Brain microvascular endothelial cell (primary cell): ENCODE results near the gene P3H4.
A peak's percentile ranks its signal among the peaks of the same experiment; 100 is the strongest.

ENCODE experiments used
- DNase-seq: peaks from one replicate; pipeline ENCODE4 v3.0.0-alpha.2; 2020
- H3K27ac ChIP-seq: fragments of 250-450 bp; sonication (Bioruptor Pico); 2 replicates; pipeline ENCODE4 v1.5.1; 2020; ENCODE audit warnings: mild to moderate bottlenecking, moderate library complexity
- H3K27me3 ChIP-seq: fragments of 250-450 bp; sonication (Bioruptor Pico); replicated peaks from 2 replicates; pipeline ENCODE4 v1.5.1; 2020; ENCODE audit warnings: mild to moderate bottlenecking
- H3K36me3 ChIP-seq: fragments of 250-450 bp; sonication (Bioruptor Pico); replicated peaks from 2 replicates; pipeline ENCODE4 v1.5.1; 2020; ENCODE audit warnings: mild to moderate bottlenecking
- H3K4me3 ChIP-seq: 2 replicates; pipeline ENCODE4 v1.5.1; 2011; ENCODE audit warnings: low read depth, mild to moderate bottlenecking, control low read depth, low read length, moderate library complexity
- in situ Hi-C: cut with HindIII; loops from 2 replicates; pipeline ENCODE4 v1.10.0; 2017; ENCODE audit warnings: low sequenced_read_pairs, low pct_ligation_motif_present
- TF ChIP-seq, protein P1 (sequence below): IDR thresholded peaks from 2 replicates; pipeline ENCODE4 v1.5.1; 2011; ENCODE audit warnings: low read depth, mild to moderate bottlenecking, moderate library complexity, low read length, control low read depth, inconsistent platforms; ENCODE audit errors: missing control alignments

Gene P3H4

DNA sequence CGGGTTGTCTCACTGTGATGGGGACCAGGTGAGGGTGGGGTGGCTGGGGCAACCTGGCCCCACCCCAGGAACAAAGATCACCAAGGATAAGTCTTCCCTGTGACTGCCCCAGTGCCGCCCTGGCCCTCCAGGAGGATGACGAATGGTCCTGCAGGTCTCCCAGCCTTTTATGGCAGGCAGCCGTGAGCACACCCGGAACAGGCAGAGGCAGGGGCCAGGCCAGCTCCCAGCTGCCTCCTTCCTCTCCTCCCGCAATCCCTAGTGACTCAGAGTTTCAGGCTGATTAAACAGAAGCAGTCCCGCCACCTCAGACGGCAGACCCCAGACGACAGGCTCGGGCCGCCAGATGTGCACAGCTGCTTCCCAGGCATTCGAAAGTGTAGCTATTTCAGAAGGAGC is 38.6 kb downstream of the P3H4 start:
- TF ChIP-seq, protein P1, sequence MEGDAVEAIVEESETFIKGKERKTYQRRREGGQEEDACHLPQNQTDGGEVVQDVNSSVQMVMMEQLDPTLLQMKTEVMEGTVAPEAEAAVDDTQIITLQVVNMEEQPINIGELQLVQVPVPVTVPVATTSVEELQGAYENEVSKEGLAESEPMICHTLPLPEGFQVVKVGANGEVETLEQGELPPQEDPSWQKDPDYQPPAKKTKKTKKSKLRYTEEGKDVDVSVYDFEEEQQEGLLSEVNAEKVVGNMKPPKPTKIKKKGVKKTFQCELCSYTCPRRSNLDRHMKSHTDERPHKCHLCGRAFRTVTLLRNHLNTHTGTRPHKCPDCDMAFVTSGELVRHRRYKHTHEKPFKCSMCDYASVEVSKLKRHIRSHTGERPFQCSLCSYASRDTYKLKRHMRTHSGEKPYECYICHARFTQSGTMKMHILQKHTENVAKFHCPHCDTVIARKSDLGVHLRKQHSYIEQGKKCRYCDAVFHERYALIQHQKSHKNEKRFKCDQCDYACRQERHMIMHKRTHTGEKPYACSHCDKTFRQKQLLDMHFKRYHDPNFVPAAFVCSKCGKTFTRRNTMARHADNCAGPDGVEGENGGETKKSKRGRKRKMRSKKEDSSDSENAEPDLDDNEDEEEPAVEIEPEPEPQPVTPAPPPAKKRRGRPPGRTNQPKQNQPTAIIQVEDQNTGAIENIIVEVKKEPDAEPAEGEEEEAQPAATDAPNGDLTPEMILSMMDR = no peak
- Histone ChIP-seq H3K27me3 (no peaks in the 10 kb centered on the region), H3K27ac (peak overlapping the region; percentile 51), H3K4me3 (no peak overlapping the region), H3K36me3 (peaks cover 47% of the 10 kb centered on the region)
- DNase-seq = peak; percentile 91
- in situ Hi-C loops = no loop called here

DNA sequence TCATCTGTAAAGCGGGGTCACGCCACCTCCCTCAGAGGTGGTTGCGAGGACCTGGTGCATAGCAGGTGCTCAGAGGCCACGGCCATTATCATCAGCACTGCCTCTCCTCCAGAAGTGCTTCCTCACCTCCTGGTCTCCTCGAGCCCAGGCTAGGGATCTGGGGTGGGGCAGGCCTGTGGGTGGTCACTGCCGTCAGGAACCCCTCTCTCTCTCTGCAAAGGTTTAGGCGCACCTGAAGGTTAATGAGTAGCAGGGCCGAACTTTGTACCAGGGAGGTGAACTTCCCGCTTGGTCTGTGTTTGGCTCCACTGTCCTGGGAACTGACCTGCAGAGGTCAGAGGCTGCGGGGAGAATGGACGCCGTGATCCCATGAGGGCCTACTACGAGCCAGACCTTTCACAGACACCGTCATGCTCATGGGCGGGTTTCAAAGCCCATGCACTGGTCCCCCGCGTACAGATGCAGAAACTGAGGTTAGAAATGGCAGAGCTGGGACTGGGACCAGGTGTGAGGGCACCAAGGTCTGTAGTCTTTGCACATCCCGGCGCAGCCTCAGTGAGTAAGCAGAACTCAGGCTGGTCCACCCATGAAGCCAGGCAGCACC is 39.1 kb downstream of the P3H4 start:
- DNase-seq = no peak
- peaks cover 52% of the 10 kb centered on the region for H3K36me3 ChIP-seq
- TF ChIP-seq, protein P1 = no peak
- no peak overlapping the region for H3K4me3 ChIP-seq
- H3K27me3 ChIP-seq = no peaks in the 10 kb centered on the region
- peak overlapping the region; percentile 51 for H3K27ac ChIP-seq
- in situ Hi-C loops = no loop called here

DNA sequence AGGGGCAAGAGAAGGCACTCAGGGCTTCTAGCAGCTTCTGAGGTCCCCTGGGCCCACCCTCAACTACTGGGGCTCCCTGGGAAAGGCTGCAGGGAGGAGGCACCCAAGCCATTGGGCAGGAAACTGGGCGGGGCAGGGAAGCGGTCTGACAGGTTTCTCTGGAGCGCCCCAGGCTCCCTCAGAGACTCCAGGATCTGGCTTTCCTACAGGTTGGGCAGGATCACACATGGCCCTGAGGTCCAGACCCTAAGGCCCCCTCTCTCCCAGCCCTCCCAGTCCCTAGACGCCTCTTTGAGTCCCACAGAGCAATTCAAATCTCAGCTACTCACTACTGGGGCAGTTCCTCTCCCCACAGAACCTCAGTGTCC is 39.5 kb downstream of the P3H4 start:
- Histone ChIP-seq H3K27ac (no peak overlapping the region), H3K4me3 (no peak overlapping the region), H3K36me3 (peaks cover 57% of the 10 kb centered on the region), H3K27me3 (no peaks in the 10 kb centered on the region)
- in situ Hi-C loops = no loop called here
- no peak for DNase-seq
- TF ChIP-seq, protein P1 = no peak

DNA sequence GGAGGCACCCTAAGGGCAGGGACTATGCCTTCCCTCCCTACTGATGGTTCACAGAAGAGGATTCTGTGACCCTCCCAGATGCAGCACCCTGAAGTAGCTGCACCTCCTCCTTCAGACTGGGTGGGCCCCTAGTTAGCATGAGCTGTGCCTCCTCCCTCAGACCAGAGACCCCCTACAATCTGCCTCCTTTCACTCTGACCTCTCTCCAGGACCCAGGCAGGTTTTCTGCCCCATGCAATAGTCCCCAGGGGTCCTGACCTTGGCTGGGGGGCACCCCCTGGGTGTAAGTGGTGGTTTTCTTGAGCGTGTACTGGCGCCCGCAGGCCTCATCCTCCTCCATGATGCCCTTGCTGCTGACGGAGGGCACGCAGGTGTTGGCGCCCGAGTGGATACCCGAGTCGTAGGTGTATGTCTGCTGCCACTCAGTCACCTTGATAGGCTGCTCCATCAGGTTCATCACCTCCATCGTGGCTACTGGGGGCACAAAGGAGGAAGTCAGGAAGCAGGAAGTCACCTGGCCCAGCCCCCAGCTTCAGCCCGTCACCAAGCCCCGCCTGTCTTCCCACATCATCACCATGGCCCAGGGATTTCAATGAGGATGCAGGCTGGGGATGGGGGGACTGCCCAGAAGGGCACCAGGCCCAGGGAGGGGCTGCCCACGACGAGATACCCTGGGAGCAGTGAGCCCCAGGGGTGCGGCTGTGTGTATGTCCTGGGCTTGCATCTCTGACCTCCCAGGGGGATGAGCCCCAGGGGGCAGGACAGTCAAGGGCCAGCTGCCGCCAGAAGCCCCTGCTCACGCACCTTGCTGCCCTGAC is 40.2 kb downstream of the P3H4 start:
- in situ Hi-C loops = no loop called here
- H3K27ac ChIP-seq = no peak overlapping the region
- TF ChIP-seq, protein P1 = no peak
- no peak overlapping the region for H3K4me3 ChIP-seq
- H3K27me3 ChIP-seq = no peaks in the 10 kb centered on the region
- no peak for DNase-seq
- H3K36me3 ChIP-seq = peaks cover 61% of the 10 kb centered on the region

DNA sequence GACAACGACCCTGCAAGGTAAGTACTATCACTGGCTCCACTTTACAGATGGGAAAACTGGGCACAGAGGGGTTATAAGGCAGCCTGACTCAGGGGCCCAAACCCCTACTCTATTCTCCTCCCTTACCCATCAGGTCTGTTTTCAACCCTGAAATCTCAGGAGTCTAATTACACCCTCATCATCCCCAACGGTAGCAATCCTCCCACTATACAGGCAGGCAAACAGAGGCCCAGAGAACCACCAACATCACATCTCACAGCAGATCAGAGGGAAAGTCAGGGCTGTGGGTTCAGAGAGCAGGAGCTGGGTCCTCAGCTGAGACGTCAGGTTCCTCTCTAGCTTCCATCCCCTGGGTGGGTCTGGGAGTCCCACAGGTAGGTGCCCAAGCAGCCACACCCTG is 41.8 kb downstream of the P3H4 start:
- in situ Hi-C loops = no loop called here
- DNase-seq = no peak
- no peak overlapping the region for H3K27ac ChIP-seq
- H3K27me3 ChIP-seq = no peaks in the 10 kb centered on the region
- H3K4me3 ChIP-seq = no peak overlapping the region
- TF ChIP-seq, protein P1 = no peak
- peaks cover 69% of the 10 kb centered on the region for H3K36me3 ChIP-seq

DNA sequence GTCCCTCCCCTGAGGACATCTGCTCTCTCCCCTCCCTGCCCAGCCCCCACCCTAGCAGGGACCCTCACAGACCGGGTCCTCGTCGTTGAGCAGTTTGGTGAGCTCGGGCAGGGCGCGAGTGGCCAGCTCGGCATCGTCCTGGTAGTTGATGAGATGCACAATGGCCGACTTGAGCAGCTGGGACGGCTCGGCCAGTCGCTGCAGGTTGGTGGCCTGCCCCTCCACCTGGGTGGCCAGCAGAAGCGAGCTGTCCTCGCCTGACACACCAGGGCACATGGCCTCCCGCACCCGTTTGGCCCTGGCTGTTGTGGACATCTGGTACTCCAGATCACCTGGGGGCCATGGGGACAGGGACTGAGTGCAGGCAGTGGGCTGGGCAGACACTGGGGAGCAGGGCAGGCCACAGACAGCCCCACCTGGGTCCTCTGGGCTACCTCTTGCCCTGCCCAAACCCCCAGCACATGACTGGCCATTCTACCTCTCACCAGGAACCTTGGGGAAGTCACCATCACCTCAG is 42.3 kb downstream of the P3H4 start:
- no peaks in the 10 kb centered on the region for H3K27me3 ChIP-seq
- TF ChIP-seq, protein P1 = no peak
- in situ Hi-C loops = no loop called here
- H3K4me3 ChIP-seq = no peak overlapping the region
- H3K27ac ChIP-seq = no peak overlapping the region
- DNase-seq = no peak
- peaks cover 72% of the 10 kb centered on the region for H3K36me3 ChIP-seq
